GM03348 (cell line): ENCODE measurements around the gene PCLAF.
A peak's percentile ranks its signal among the peaks of the same experiment; 100 is the strongest.

ENCODE experiments used
- DNase-seq: peaks from one replicate; pipeline ENCODE4 v3.0.0; 2012; ENCODE audit warnings: low spot score

The PCLAF gene

DNA sequence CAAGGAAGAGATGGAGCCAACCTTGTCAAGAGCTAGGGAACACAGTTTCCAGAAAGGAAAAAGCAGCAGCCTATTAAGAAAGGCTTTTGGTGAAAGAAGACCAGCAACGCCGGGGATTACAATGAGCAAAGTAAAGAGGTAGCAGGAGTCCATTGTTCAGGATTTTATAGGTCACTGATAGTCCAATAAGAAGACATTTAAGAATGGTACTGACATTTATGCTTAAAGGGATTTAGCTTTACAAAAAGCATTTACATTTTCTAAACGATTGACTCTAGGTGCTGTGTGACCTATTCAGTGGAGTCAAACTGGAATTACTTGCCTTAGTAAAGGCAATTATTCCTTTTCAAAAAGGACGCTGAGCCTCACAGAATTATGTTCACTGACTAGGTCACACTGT, 66.0 kb downstream of the PCLAF start:
- no peak for DNase-seq

DNA sequence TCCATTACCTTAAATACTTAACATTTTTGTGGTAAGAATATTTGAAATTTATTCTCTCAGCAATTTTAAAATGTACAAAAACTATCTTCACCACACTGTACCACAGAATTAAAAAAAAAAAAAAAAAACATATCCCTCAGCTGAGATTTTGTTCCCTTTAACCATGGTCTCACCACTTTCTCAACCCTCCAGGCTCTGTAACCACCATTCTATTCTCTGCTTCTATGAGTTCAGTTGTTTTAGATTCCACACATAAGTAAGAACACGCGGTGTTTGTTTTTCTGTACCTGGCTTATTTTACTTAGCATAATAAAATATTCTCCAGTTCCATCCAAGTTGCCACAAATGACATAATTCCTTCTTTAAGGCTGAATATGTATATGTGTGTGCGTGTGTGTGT, 66.8 kb downstream of the PCLAF start:
- DNase-seq = peak; percentile 10
